SK-N-SH (cell line): ENCODE measurements around the gene TMEM271. TPM values are rescaled to one million over a fixed set of nuclear protein-coding genes. Genes with fewer than 3 reads are reported as not detected.

Experiments used
- CTCF ChIA-PET: fragments of 300-600, 350-600 bp; formaldehyde crosslinking; extraction: SDS; loops from one replicate; lab custom pipeline; 2021; lab: Yijun Ruan, JAX
- POLR2A ChIA-PET: fragments of 350-600 bp; sonication (Branson Sonifier 250); formaldehyde crosslinking; extraction: SDS; loops from one replicate; lab custom pipeline; 2020; ENCODE audit warnings: antibody characterized with exemption, inconsistent platforms; lab: Yijun Ruan, JAX
- DNase-seq: peaks from one replicate; pipeline ENCODE4 v3.0.0; 2012
- H2AFZ ChIP-seq: fragments of 200-600 bp; sonication (generic); 2 replicates; pipeline ENCODE4 v1.8.1; 2016; ENCODE audit warnings: antibody characterized with exemption, mild to moderate bottlenecking, low read depth
- H3F3A ChIP-seq: fragments of 200-600 bp; sonication (generic); replicated peaks from 2 replicates; pipeline ENCODE3; 2016; ENCODE audit warnings: antibody characterized with exemption, mild to moderate bottlenecking; ENCODE audit not compliant: insufficient read depth
- H3K27ac ChIP-seq, 2 experiments: fragments of 200-500 bp in 1 of 2; fragments of 200-600 bp in 1 of 2; sonication (Bioruptor generic) in 1 of 2; sonication (generic), shearing (Covaris generic) in 1 of 2; 2 replicates each; pipeline versions ENCODE4 v1.5.1 to v1.6.1; 2014 to 2016; ENCODE audit warnings: low read depth in 2 of 2, inconsistent platforms in 1 of 2, low read length in 1 of 2, mild to moderate bottlenecking in 1 of 2, mixed read lengths in 1 of 2
- H3K27me3 ChIP-seq: fragments of 200-600 bp; sonication (generic), shearing (Covaris generic); 2 replicates; pipeline ENCODE4 v1.6.1; 2016; ENCODE audit warnings: mixed run types; ENCODE audit not compliant: insufficient read depth
- H3K36me3 ChIP-seq, 2 experiments: fragments of 200-500 bp in 1 of 2; fragments of 200-600 bp in 1 of 2; sonication (Bioruptor generic) in 1 of 2; sonication (generic) in 1 of 2; replicated peaks in 1 of 2; 2 replicates each; pipeline versions ENCODE3 to v1.5.1; 2014 to 2016; ENCODE audit warnings: low read length in 1 of 2, mild to moderate bottlenecking in 1 of 2; ENCODE audit not compliant: insufficient read depth in 2 of 2, control insufficient read depth in 1 of 2
- H3K4me1 ChIP-seq, 2 experiments: fragments of 200-500 bp in 1 of 2; fragments of 200-600 bp in 1 of 2; sonication (Bioruptor generic) in 1 of 2; sonication (generic), shearing (Covaris generic) in 1 of 2; 2 replicates each; pipeline versions ENCODE4 v1.5.1 to v1.6.1; 2014 to 2016; ENCODE audit warnings: low read depth in 1 of 2, low read length in 1 of 2, mixed run types in 1 of 2; ENCODE audit not compliant: insufficient read depth in 2 of 2, control insufficient read depth in 1 of 2
- H3K4me2 ChIP-seq: fragments of 200-600 bp; sonication (generic), shearing (Covaris generic); 2 replicates; pipeline ENCODE4 v1.6.1; 2017; ENCODE audit warnings: mixed run types
- H3K4me3 ChIP-seq, 2 experiments: fragments of 200-500 bp in 1 of 2; fragments of 200-600 bp in 1 of 2; sonication (Bioruptor generic) in 1 of 2; sonication (generic), shearing (Covaris generic) in 1 of 2; 2 replicates each; pipeline versions ENCODE4 v1.5.1 to v1.8.1; 2014 to 2016; ENCODE audit warnings: low read depth in 2 of 2, inconsistent platforms in 1 of 2, low read length in 1 of 2, mild to moderate bottlenecking in 1 of 2, mixed read lengths in 1 of 2, moderate library complexity in 1 of 2
- H3K79me2 ChIP-seq: fragments of 200-600 bp; sonication (generic); 2 replicates; pipeline ENCODE4 v1.8.1; 2017; ENCODE audit warnings: mild to moderate bottlenecking; ENCODE audit not compliant: insufficient read depth
- H3K9ac ChIP-seq: fragments of 200-600 bp; sonication (generic); 2 replicates; pipeline ENCODE4 v1.6.1; 2017; ENCODE audit warnings: mixed run types
- H3K9me2 ChIP-seq: fragments of 200-600 bp; sonication (generic); 2 replicates; pipeline ENCODE4 v1.6.1; 2017; ENCODE audit warnings: mixed run types
- H3K9me3 ChIP-seq: fragments of 200-600 bp; sonication (generic); 2 replicates; pipeline ENCODE4 v1.6.1; 2017; ENCODE audit warnings: mixed run types, mild to moderate bottlenecking, moderate library complexity
- H4K20me1 ChIP-seq: fragments of 200-600 bp; sonication (generic); 2 replicates; pipeline ENCODE4 v1.6.1; 2017; ENCODE audit warnings: mild to moderate bottlenecking, mixed run types; ENCODE audit not compliant: insufficient read depth
- ELF1 ChIP-seq: IDR thresholded peaks from 2 replicates; pipeline ENCODE4 v1.4.0; 2012
- EP300 ChIP-seq, 2 experiments: IDR thresholded peaks; 2 replicates each; pipeline versions ENCODE4 v1.4.0 to v1.6.1; 2012; ENCODE audit warnings: borderline replicate concordance in 1 of 2, low read depth in 1 of 2, low read length in 1 of 2
- EZH2phosphoT487 ChIP-seq: fragments of 200-600 bp; sonication (generic); IDR thresholded peaks from 2 replicates; pipeline ENCODE4 v1.6.1; 2017; ENCODE audit warnings: low read depth, mixed run types, mild to moderate bottlenecking, antibody characterized with exemption, moderate library complexity, borderline replicate concordance
- GABPA ChIP-seq: IDR thresholded peaks from 2 replicates; pipeline ENCODE4 v1.4.0; 2012; ENCODE audit warnings: low read depth, mild to moderate bottlenecking
- JUND ChIP-seq: IDR thresholded peaks from 2 replicates; pipeline ENCODE4 v1.4.0; 2012
- MEF2A ChIP-seq: IDR thresholded peaks from 2 replicates; pipeline ENCODE4 v1.4.0; 2012; ENCODE audit warnings: low read depth, borderline replicate concordance
- MXI1 ChIP-seq: IDR thresholded peaks from 2 replicates; pipeline ENCODE4 v1.6.1; 2012; ENCODE audit warnings: mild to moderate bottlenecking, low read depth, low read length, improper control_type of control experiment
- NFIC ChIP-seq: IDR thresholded peaks from 2 replicates; pipeline ENCODE4 v1.4.0; 2012; ENCODE audit warnings: borderline replicate concordance
- POLR2AphosphoS5 ChIP-seq: IDR thresholded peaks from 2 replicates; pipeline ENCODE4 v1.6.1; 2012; ENCODE audit warnings: low read depth, low read length
- RAD21 ChIP-seq: IDR thresholded peaks from 2 replicates; pipeline ENCODE4 v1.6.1; 2012; ENCODE audit warnings: mild to moderate bottlenecking, low read length
- RFX5 ChIP-seq: IDR thresholded peaks from 2 replicates; pipeline ENCODE4 v1.6.1; 2012; ENCODE audit warnings: mild to moderate bottlenecking, improper control_type of control experiment, low read length
- RXRA ChIP-seq: IDR thresholded peaks from 2 replicates; pipeline ENCODE4 v1.4.0; 2012; ENCODE audit warnings: low read depth, mild to moderate bottlenecking, borderline replicate concordance
- SIN3A ChIP-seq: IDR thresholded peaks from 2 replicates; pipeline ENCODE4 v1.6.1; 2012; ENCODE audit warnings: low read depth, mild to moderate bottlenecking, low read length, moderate library complexity, borderline replicate concordance
- TAF1 ChIP-seq: IDR thresholded peaks from 2 replicates; pipeline ENCODE4 v1.6.1; 2012; ENCODE audit warnings: low read depth, mild to moderate bottlenecking, low read length, moderate library complexity, borderline replicate concordance
- TCF12 ChIP-seq: IDR thresholded peaks from 2 replicates; pipeline ENCODE4 v1.4.0; 2012
- TEAD4 ChIP-seq: IDR thresholded peaks from 2 replicates; pipeline ENCODE4 v1.4.0; 2012; ENCODE audit warnings: mild to moderate bottlenecking, borderline replicate concordance; ENCODE audit not compliant: insufficient read depth
- YY1 ChIP-seq: IDR thresholded peaks from 2 replicates; pipeline ENCODE4 v1.4.0; 2012; ENCODE audit warnings: low read depth, mild to moderate bottlenecking
- WGBS: methylation state at CpG from one replicate; pipeline ENCODE4 v1.1.6; 2017; ENCODE audit warnings: low lambda C conversion rate; 5-methylcytosine and 5-hydroxymethylcytosine counted together
- polyA plus RNA-seq, 3 experiments: library from polyadenylated mRNA; depleted of rRNA; stranded (reverse); fragments of >200 nt; gene quantifications; 2 replicates each; pipeline ENCODE4 v1.2.3, GENCODE V29; 2012
- TF ChIP-seq, protein P1 (sequence below): IDR thresholded peaks from 2 replicates; pipeline ENCODE4; 2012
- TF ChIP-seq, protein P2 (sequence below): fragments of 200-600 bp; sonication (generic); IDR thresholded peaks from 2 replicates; pipeline ENCODE4 v1.6.1; 2017; ENCODE audit warnings: antibody characterized with exemption, mild to moderate bottlenecking, moderate library complexity
- TF ChIP-seq, protein P3 (sequence below): fragments of 150-350 bp; IDR thresholded peaks from 2 replicates; pipeline ENCODE4 v1.6.1; 2016; ENCODE audit warnings: mild to moderate bottlenecking, low read depth, low read length

Gene TMEM271
- polyA plus RNA-seq, 1 of the 3 experiments (the other 2 are of a cell fraction) = not detected

DNA sequence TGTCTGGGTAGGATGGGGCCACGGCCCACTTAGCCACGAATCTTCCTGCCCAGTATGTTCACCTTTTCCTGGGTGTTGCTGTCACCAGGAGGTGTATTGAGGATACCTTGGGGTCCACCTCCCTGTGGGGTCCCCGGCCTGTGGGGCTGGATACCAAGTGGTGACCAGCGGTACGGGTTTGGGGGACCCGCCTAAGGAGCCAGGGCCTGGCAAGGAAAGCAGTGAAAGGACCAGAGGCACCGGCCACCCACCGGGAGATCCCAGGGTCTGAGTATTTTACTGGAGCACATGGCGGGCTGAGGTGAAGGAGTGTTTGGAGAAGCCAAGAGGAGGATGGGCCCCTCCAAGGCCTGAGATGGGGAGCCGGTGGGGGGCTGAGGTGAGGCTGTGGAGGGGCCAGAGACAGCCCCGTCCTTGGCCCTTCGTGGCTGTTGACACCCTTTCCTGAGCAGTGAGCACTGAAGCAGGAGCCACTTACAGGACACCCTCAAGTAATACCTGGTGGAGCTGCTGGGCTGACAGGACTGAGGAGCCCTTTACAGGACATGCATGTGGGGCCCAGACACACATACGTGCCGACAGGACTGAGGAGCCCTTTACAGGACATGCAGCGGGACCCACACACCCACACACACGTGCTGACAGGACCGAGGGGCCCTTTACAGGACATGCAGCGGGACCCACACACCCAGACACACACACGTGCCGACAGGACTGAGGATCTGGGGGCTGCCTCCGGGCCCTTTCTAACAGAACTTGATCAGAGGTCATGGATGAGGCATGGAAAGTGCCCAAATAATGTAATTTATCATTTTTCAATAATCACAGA lies 38.4 kb downstream of the TMEM271 start:
- WGBS = 95% methylated on average over 14 of the region's 21 CpGs
- Histone ChIP-seq H3F3A (no peaks in the 10 kb centered on the region), H4K20me1 (no peaks in the 10 kb centered on the region), H3K9me2 (no peaks in the 10 kb centered on the region), H3K9ac (no peak overlapping the region), H3K79me2 (no peaks in the 10 kb centered on the region), H3K4me3 (no peak overlapping the region), H3K4me2 (no peak overlapping the region), H3K9me3 (no peaks in the 10 kb centered on the region), H3K27me3 (no peaks in the 10 kb centered on the region), H3K36me3 (peaks cover 0 to 55% of the 10 kb centered on the region in 2 experiments), H3K4me1 (no peaks in the 10 kb centered on the region), H2AFZ (no peak overlapping the region), H3K27ac (no peak overlapping the region)
- no peak for DNase-seq
- ChIA-PET CTCF (no interaction called here), POLR2A (no interaction called here)
- TF ChIP-seq MXI1 (no peak), RAD21 (no peak), MEF2A (no peak), TEAD4 (no peak), EZH2phosphoT487 (no peak), RFX5 (no peak), ELF1 (no peak), GABPA (no peak), EP300 (IDR thresholded peaks at IDR 0.05; ENCODE audit: borderline replicate concordance in 1 of 2, low read depth in 1 of 2, low read length in 1 of 2) (no peak), NFIC (no peak), TCF12 (no peak), TAF1 (no peak), JUND (no peak), SIN3A (no peak), POLR2AphosphoS5 (no peak), YY1 (no peak), RXRA (no peak)
- TF ChIP-seq, protein P1, sequence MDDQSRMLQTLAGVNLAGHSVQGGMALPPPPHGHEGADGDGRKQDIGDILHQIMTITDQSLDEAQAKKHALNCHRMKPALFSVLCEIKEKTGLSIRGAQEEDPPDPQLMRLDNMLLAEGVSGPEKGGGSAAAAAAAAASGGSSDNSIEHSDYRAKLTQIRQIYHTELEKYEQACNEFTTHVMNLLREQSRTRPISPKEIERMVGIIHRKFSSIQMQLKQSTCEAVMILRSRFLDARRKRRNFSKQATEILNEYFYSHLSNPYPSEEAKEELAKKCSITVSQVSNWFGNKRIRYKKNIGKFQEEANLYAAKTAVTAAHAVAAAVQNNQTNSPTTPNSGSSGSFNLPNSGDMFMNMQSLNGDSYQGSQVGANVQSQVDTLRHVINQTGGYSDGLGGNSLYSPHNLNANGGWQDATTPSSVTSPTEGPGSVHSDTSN = no peak
- TF ChIP-seq, protein P2, sequence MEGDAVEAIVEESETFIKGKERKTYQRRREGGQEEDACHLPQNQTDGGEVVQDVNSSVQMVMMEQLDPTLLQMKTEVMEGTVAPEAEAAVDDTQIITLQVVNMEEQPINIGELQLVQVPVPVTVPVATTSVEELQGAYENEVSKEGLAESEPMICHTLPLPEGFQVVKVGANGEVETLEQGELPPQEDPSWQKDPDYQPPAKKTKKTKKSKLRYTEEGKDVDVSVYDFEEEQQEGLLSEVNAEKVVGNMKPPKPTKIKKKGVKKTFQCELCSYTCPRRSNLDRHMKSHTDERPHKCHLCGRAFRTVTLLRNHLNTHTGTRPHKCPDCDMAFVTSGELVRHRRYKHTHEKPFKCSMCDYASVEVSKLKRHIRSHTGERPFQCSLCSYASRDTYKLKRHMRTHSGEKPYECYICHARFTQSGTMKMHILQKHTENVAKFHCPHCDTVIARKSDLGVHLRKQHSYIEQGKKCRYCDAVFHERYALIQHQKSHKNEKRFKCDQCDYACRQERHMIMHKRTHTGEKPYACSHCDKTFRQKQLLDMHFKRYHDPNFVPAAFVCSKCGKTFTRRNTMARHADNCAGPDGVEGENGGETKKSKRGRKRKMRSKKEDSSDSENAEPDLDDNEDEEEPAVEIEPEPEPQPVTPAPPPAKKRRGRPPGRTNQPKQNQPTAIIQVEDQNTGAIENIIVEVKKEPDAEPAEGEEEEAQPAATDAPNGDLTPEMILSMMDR = no peak
- TF ChIP-seq, protein P3, sequence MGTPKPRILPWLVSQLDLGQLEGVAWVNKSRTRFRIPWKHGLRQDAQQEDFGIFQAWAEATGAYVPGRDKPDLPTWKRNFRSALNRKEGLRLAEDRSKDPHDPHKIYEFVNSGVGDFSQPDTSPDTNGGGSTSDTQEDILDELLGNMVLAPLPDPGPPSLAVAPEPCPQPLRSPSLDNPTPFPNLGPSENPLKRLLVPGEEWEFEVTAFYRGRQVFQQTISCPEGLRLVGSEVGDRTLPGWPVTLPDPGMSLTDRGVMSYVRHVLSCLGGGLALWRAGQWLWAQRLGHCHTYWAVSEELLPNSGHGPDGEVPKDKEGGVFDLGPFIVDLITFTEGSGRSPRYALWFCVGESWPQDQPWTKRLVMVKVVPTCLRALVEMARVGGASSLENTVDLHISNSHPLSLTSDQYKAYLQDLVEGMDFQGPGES = no peak
